ENCODE data around the gene CSNK1G3. TPM values are rescaled to one million over a fixed set of nuclear protein-coding genes. Genes with fewer than 3 reads are reported as not detected.

Gene CSNK1G3
- total RNA-seq, 4 donors from 2014 or later, result 36.2 to 51.0 (median 46.4) TPM

DNA sequence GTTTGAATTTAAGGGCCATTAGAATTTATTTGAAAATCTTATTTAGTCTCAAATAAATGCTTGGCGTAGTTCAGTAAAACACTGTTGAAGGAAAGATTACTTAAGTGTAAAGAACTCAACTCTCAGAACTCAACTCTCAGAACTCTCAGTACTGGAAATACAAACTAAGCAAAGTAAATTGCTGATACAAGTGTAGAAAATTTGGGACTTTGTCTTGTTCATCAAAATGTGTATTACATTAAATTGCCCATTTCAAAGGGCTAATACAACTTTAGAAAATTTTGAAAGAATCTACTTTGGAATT lies 99.4 kb downstream of the CSNK1G3 start:
- TF ChIP-seq, protein P1, sequence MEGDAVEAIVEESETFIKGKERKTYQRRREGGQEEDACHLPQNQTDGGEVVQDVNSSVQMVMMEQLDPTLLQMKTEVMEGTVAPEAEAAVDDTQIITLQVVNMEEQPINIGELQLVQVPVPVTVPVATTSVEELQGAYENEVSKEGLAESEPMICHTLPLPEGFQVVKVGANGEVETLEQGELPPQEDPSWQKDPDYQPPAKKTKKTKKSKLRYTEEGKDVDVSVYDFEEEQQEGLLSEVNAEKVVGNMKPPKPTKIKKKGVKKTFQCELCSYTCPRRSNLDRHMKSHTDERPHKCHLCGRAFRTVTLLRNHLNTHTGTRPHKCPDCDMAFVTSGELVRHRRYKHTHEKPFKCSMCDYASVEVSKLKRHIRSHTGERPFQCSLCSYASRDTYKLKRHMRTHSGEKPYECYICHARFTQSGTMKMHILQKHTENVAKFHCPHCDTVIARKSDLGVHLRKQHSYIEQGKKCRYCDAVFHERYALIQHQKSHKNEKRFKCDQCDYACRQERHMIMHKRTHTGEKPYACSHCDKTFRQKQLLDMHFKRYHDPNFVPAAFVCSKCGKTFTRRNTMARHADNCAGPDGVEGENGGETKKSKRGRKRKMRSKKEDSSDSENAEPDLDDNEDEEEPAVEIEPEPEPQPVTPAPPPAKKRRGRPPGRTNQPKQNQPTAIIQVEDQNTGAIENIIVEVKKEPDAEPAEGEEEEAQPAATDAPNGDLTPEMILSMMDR (IDR thresholded peaks at IDR 0.05; ENCODE audit: low read depth), result no peak

DNA sequence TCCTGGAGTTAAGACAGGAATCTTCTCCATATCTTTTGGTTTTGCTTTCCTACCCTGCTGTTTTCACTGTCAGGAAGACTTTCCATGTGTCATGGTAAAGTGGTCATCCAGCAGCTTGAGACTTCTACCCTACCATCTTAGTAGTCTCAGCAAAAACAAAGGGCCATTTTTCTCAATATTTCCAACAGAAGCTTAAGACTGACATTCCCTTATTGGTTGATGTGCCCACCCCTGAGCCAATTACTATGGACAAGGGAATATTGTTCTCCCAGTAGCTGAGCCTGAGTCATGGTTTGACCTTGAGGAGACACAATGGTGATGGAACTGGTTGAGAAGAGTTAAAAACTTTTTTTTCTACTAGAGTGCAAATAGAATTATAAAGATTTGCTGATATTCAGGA lies 105.6 kb downstream of the CSNK1G3 start:
- TF ChIP-seq, protein P1 (IDR thresholded peaks at IDR 0.05; ENCODE audit: low read depth), result no peak

DNA sequence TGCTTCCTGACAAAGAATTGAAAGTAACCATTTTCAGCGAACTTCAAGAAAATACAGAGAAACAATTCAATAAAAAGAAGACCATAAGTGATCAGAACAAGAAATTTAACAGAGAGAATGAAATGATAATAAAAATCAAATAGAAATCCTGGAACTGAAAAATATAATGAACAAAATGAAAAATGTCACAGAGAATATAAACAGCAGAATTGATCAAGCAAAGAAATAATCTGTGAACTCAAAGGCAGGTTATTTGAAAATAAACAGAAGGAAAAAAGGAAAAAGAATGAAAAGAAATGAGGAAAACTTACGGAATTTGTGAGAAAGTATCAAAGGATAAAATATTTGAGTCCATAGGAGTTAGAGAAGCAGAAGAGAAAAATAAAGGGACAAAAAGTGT lies 114.1 kb downstream of the CSNK1G3 start:
- TF ChIP-seq, protein P1 (IDR thresholded peaks at IDR 0.05; ENCODE audit: low read depth), result no peak

DNA sequence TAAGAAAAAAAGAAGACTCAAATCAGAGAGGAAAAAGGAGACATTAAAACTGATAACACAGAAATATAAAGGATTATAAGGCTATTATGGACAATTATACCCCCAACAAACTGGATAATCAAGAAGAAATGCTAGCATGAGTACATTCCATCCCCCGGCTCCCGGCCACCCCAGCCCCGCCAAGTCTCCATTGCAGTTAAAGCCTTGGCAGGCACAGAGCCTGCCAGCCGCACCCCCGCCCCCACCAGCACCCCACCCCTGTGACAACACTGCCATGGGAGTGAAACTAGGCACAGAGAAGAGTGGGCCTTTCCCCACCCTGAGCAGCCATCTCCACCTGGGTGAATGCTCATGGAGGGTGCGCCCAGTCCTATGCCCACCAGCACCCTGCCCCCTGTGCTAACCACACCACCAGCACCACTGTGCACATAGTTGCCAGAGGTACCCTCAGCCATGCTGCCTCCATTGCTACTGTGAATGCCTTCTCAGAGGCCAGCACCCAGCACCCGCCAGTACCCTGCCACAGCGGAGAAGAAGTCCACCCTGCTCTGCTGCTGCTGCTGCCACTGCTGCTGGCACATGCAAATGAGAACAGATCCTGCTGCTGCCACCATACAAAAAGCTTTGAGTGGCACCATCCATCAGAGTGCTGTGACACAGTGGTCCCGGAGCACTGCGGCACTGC lies 117.0 kb downstream of the CSNK1G3 start:
- TF ChIP-seq, protein P1 (IDR thresholded peaks at IDR 0.05; ENCODE audit: low read depth), result no peak

DNA sequence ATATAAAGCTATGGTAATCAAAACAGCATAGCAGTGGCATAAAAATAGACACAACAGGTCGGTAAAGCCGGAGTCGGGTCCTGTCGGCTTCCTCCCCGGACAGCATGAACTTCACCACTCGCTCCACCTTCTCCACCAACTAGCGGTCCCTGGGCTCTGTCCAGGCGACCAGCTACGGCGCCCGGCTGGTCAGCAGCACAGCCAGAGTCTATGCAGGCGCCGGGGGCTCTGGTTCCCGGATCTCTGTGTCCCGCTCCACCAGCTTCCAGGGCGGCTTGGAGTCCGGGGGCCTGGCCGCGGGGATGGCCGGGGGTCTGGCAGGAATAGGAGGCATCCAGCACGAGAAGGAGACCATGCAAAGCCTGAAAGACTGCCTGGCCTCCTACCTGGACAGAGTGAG lies 124.0 kb downstream of the CSNK1G3 start:
- TF ChIP-seq, protein P1 (IDR thresholded peaks at IDR 0.05; ENCODE audit: low read depth), result no peak

DNA sequence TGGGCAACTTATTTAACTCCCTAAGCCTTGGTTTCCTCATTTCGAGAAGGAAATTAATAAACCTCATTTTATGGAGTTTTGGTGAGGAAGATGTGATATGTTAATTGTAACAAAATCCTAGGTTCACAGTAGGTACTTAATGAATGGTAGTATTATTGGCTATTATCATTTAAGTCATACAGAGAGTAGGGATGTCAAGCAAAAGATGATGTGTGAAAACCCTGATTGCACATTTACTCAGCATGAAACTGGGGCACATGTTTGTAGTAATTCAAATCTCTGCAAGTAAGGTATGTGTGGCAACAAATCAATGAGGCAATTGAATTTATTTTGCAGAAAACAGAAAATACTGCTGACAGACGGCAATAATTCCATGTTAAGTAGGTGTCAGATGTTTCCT lies 127.3 kb downstream of the CSNK1G3 start:
- TF ChIP-seq, protein P1 (IDR thresholded peaks at IDR 0.05; ENCODE audit: low read depth), result no peak

DNA sequence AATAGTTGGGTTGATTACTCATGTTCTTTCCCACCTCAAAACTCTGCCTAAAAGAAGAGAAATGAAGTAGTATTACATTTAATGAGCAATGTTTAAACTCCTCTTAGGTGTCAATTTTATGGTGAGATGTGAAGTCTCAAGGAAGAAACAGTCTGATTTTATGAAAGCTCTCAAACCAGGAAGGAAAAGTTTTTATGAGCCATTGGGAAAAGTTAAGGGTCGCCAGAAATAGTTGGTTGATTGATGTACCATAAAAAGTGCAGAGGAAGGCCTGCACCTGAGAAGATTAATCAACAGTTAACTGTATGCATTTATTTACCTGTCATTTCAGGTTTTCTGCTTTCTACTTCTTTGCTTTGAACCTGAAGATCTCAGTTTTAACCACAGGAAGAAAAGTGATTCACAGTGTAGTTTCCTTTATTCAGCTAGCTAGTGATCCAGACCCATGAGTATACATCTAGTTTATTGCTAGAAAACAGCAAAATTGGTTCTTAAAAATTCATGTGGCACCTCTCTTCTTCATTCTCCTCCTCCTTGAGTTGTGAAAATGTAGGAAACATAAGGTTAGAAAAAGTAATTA lies 133.1 kb downstream of the CSNK1G3 start:
- TF ChIP-seq, protein P1 (IDR thresholded peaks at IDR 0.05; ENCODE audit: low read depth), result no peak

All from subcutaneous adipose tissue (tissue), 4 donors.